ENCODE measurements around the gene WSB1.

The WSB1 gene

GRCh38 chr17:27332485-27333409 is 38.8 kb downstream of the WSB1 start:
- FAIRE-seq (peak; percentile 91), DNase-seq (ENCODE audit: insufficient read length) (peak; percentile 79)

GRCh38 chr17:27333410-27333980 is 39.6 kb downstream of the WSB1 start:
- no peak for FAIRE-seq
- no peak for TF ChIP-seq TAF1 (IDR thresholded peaks at IDR 0.05; ENCODE audit: borderline replicate concordance, low read depth, low read length)
- no peak for TF ChIP-seq POLR2AphosphoS5 (IDR thresholded peaks at IDR 0.05; ENCODE audit: low read depth, low read length)
- TF ChIP-seq POLR2A (IDR thresholded peaks at IDR 0.05; ENCODE audit: low read depth, low read length), result no peak
- DNase-seq (ENCODE audit: insufficient read length), result no peak

More at GRCh38 chr17:27332485-27333409, 38.8 kb downstream of the WSB1 start:
- TF ChIP-seq POLR2A (IDR thresholded peaks at IDR 0.05; ENCODE audit: low read depth, low read length), result no peak; the same call in 1 of the 2 replicates
- no peak for TF ChIP-seq POLR2AphosphoS5 (IDR thresholded peaks at IDR 0.05; ENCODE audit: low read depth, low read length)
- no peak for TF ChIP-seq TAF1 (IDR thresholded peaks at IDR 0.05; ENCODE audit: borderline replicate concordance, low read depth, low read length)

- no peak for DNase-seq (ENCODE audit: insufficient read length)
- no peak for FAIRE-seq
- TF ChIP-seq POLR2A (IDR thresholded peaks at IDR 0.05; ENCODE audit: low read depth, low read length), result no peak
- TF ChIP-seq TAF1 (IDR thresholded peaks at IDR 0.05; ENCODE audit: borderline replicate concordance, low read depth, low read length), result no peak
- TF ChIP-seq POLR2AphosphoS5 (IDR thresholded peaks at IDR 0.05; ENCODE audit: low read depth, low read length), result no peak
These were observed 42.3 kb downstream of the WSB1 start for GRCh38 chr17:27336184-27336583.

GRCh38 chr17:27338536-27338985 is 44.6 kb downstream of the WSB1 start:
- FAIRE-seq, result peak; percentile 68
- TF ChIP-seq POLR2AphosphoS5 (IDR thresholded peaks at IDR 0.05; ENCODE audit: low read depth, low read length) (no peak), TAF1 (IDR thresholded peaks at IDR 0.05; ENCODE audit: borderline replicate concordance, low read depth, low read length) (no peak), POLR2A (IDR thresholded peaks at IDR 0.05; ENCODE audit: low read depth, low read length) (no peak)
- DNase-seq (ENCODE audit: insufficient read length), result no peak

GRCh38 chr17:27339198-27339835 is 45.4 kb downstream of the WSB1 start:
- TF ChIP-seq POLR2AphosphoS5 (IDR thresholded peaks at IDR 0.05; ENCODE audit: low read depth, low read length) (no peak), POLR2A (IDR thresholded peaks at IDR 0.05; ENCODE audit: low read depth, low read length) (no peak), TAF1 (IDR thresholded peaks at IDR 0.05; ENCODE audit: borderline replicate concordance, low read depth, low read length) (no peak)
- peak; percentile 5 for FAIRE-seq
- DNase-seq (ENCODE audit: insufficient read length), result no peak

- no peak for TF ChIP-seq TAF1 (IDR thresholded peaks at IDR 0.05; ENCODE audit: borderline replicate concordance, low read depth, low read length)
- 0 out of 2 replicates have a peak, but pooled peaks have one; percentile 28 for TF ChIP-seq POLR2A (IDR thresholded peaks at IDR 0.05; ENCODE audit: low read depth, low read length)
- TF ChIP-seq POLR2AphosphoS5 (IDR thresholded peaks at IDR 0.05; ENCODE audit: low read depth, low read length), result no peak
- no peak for DNase-seq (ENCODE audit: insufficient read length)
- FAIRE-seq, result peak; percentile 84
These were observed 46.1 kb downstream of the WSB1 start for GRCh38 chr17:27339836-27340550.

GRCh38 chr17:27340575-27340974 is 46.7 kb downstream of the WSB1 start:
- no peak for DNase-seq (ENCODE audit: insufficient read length)
- TF ChIP-seq POLR2A (IDR thresholded peaks at IDR 0.05; ENCODE audit: low read depth, low read length), result no peak
- TF ChIP-seq POLR2AphosphoS5 (IDR thresholded peaks at IDR 0.05; ENCODE audit: low read depth, low read length), result no peak
- TF ChIP-seq TAF1 (IDR thresholded peaks at IDR 0.05; ENCODE audit: borderline replicate concordance, low read depth, low read length), result no peak
- no peak for FAIRE-seq

- no peak for TF ChIP-seq TAF1 (IDR thresholded peaks at IDR 0.05; ENCODE audit: borderline replicate concordance, low read depth, low read length)
- no peak for TF ChIP-seq POLR2A (IDR thresholded peaks at IDR 0.05; ENCODE audit: low read depth, low read length)
- no peak for TF ChIP-seq POLR2AphosphoS5 (IDR thresholded peaks at IDR 0.05; ENCODE audit: low read depth, low read length)
- no peak for FAIRE-seq
- DNase-seq (ENCODE audit: insufficient read length), result no peak
These were observed 47.1 kb downstream of the WSB1 start for GRCh38 chr17:27341041-27341471.

GRCh38 chr17:27342059-27342458 is 48.1 kb downstream of the WSB1 start:
- DNase-seq (ENCODE audit: insufficient read length) (no peak), FAIRE-seq (no peak)
- TF ChIP-seq POLR2A (IDR thresholded peaks at IDR 0.05; ENCODE audit: low read depth, low read length), result no peak
- no peak for TF ChIP-seq POLR2AphosphoS5 (IDR thresholded peaks at IDR 0.05; ENCODE audit: low read depth, low read length)
- TF ChIP-seq TAF1 (IDR thresholded peaks at IDR 0.05; ENCODE audit: borderline replicate concordance, low read depth, low read length), result no peak

- TF ChIP-seq POLR2AphosphoS5 (IDR thresholded peaks at IDR 0.05; ENCODE audit: low read depth, low read length) (no peak), POLR2A (IDR thresholded peaks at IDR 0.05; ENCODE audit: low read depth, low read length) (no peak), TAF1 (IDR thresholded peaks at IDR 0.05; ENCODE audit: borderline replicate concordance, low read depth, low read length) (no peak)
- no peak for DNase-seq (ENCODE audit: insufficient read length)
- FAIRE-seq, result no peak
These were observed 49.4 kb downstream of the WSB1 start for GRCh38 chr17:27343294-27343693.

All from GM12892 (cell line).